Measurements from ENCODE around the gene AKAP9. TPM values are rescaled to one million over a fixed set of nuclear protein-coding genes. Genes with fewer than 3 reads are reported as not detected.
"Not testable (repeated sequence)": the region's sequence is repeated elsewhere in the genome, so short reads cannot be mapped to it uniquely, and the experiment has no call there.

Gene AKAP9
- polyA plus RNA-seq, 4 donors: 74.0 to 93.3 (median 80.9) TPM

DNA sequence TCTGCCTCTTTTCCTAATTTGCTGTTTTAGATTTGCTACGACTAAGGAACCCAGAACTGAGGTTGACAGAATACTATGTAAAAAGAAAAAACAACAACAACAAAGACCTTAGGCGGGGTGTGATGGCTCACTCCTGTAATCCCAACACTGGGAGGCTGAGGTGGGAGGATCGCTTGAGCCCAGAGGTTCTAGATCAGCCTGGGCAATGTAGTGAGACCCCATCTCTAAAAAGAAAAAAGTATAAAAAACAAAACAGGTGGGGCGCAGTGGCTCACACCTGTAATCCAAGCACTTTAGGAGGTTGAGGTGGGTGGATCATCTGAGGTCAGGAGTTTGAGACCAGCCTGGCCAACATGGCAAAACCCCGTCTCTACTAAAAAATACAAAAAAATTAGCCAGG, 4.3 kb downstream of the AKAP9 start:
- not testable (repeated sequence) for DNase-seq (ENCODE audit: low read depth in 4 of 4, low spot score in 3 of 4)

GRCh38 chr7:91945476-91945875, 4.8 kb downstream of the AKAP9 start:
- no peak for DNase-seq (ENCODE audit: low read depth in 4 of 4, low spot score in 3 of 4)

DNA sequence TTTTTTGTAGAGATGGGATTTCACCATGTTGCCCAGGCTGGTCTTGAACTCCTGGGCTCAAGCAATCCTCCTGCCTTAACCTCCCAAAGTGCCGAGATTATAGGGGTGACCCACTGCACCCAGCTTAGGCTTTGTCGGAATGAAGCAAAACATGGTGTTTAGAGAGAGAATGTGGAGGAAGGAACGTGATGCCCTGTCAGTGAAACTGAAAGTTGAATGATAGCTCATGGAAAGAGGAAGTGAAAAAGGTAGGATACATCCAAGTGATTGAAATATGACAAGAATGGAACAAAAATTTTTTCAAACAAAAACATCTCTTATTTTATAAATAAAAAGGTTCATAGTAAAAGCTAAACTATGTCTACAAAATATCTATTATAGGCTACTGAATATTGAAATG, 5.9 kb downstream of the AKAP9 start:
- DNase-seq (ENCODE audit: low read depth in 4 of 4, low spot score in 3 of 4): no peak

DNA sequence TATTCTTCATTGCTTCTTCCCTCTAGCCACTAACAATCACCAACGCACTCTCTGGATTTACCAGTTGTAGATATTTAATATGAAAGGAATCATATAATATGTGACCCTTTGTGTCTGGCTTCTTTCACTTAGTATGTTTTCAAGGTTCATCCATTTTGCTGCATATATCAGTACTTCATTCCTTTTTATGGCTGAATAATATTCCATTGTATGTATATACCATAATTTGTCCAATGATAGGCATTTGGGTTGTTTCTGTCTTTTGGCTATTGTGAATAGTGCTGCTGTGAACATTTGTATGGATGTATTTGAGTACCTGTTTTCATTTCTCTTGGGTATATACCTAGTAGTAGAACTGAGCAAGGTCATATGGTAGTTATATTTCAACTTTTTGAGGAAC, 7.3 kb downstream of the AKAP9 start:
- no peak for DNase-seq (ENCODE audit: low read depth in 4 of 4, low spot score in 3 of 4)

GRCh38 chr7:91949221-91950009, 8.8 kb downstream of the AKAP9 start:
- DNase-seq (ENCODE audit: low read depth in 4 of 4, low spot score in 3 of 4): no peak

DNA sequence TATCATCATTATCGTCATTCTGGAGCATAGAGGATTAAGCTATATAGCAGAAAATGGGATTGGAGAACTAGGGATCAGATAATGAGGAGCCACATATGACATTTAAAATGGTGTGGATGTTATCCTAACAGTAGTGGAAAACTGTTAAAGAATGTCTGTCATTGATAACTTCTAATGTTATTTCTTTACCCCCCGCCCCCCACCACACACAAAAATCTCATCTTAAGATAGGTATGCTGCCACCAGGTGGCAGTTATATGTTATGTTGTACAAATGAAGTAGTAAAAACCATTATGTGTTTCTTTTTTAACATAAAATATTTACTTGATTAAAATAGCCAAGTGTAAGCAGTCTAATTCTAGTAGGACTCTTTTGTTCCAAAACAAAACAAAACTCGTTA, 13.0 kb downstream of the AKAP9 start:
- no peak for DNase-seq (ENCODE audit: low read depth in 4 of 4, low spot score in 3 of 4)

DNA sequence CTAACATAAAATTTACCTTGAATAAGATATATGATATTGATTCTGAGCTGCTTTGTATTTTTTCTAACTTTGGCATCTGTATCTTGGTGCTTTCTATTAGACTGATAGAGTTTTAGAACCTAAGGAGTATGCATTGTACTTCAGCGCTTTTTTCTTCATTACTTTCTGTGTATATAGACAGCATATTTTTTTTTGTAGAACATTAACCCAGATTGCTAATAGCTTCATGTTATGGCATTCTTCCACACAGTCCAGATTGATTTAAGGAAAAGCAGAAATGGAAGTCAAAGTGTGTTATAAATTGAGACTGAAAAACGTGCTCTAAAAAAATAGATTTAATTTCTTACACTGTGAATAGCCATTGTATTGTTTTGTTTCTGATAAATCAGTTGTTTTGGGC, 15.8 kb downstream of the AKAP9 start:
- DNase-seq (ENCODE audit: low read depth in 4 of 4, low spot score in 3 of 4): not testable (repeated sequence)

- no peak for DNase-seq (ENCODE audit: low read depth in 4 of 4, low spot score in 3 of 4)
Measured at GRCh38 chr7:91957232-91957631, 16.6 kb downstream of the AKAP9 start.

DNA sequence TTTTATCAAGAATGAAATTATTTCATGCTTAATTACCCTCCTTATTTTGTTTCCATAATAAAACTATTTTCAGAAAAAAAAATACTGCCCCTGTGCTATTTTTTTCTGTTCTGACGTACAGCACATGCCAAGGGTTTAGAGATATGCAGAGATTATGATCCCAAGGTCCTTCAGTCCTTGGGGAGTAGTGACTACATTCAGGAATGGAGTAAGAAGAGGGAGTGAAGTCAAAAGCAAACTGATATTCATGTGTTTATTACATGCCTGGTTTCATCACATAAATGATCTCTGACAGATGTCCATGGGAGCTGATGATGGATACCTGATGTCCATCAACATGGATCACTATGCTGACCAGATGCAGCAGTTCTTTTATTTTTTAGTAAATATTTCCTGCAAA, 17.2 kb downstream of the AKAP9 start:
- no peak for DNase-seq (ENCODE audit: low read depth in 4 of 4, low spot score in 3 of 4)

GRCh38 chr7:91959023-91959422, 18.4 kb downstream of the AKAP9 start:
- DNase-seq (ENCODE audit: low read depth in 4 of 4, low spot score in 3 of 4): no peak

- no peak for DNase-seq (ENCODE audit: low read depth in 4 of 4, low spot score in 3 of 4)
Measured at GRCh38 chr7:91961816-91962215, 21.2 kb downstream of the AKAP9 start.

DNA sequence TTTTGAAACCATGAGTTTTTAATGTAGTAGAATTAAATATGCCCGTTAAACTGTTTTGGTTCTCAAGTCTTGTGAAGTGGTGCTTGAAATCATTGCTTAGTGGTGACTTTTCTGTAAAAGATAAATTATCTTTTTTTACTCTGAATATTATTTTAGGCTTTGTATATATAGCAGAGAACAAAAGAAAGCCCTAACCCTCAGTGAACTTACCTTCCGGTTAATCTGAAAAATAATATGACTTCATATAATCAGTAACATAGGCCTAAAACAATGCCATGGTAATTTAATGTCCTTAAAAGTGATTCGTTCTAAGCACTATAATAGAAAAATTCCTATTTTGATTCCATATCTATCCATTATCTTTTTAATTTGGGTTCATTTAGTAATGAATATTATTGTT, 21.8 kb downstream of the AKAP9 start:
- DNase-seq (ENCODE audit: low read depth in 4 of 4, low spot score in 3 of 4): no peak

DNA sequence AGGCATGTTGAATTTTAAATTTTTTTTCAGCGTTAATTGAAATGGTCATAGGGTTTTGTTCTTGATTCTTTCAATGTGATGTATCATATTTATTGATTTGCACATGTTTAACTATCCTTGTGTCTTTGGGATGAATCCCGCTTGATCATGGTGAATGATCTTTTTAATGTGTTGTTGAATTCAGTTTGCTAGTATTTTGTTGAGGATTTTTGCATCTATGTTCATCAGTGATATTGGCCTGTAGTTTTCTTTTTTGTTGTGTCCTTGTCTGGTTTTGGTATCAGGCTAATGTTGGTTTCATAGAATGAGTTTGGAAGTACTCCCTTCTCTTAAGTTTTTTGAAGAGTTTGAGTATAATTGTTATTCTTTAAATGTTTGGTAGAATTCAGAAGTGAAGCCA, 26.9 kb downstream of the AKAP9 start:
- not testable (repeated sequence) for DNase-seq (ENCODE audit: low read depth in 4 of 4, low spot score in 3 of 4)

GRCh38 chr7:91973639-91974038, 33.0 kb downstream of the AKAP9 start:
- no peak for DNase-seq (ENCODE audit: low read depth in 4 of 4, low spot score in 3 of 4)

GRCh38 chr7:91974066-91974465, 33.4 kb downstream of the AKAP9 start:
- DNase-seq (ENCODE audit: low read depth in 4 of 4, low spot score in 3 of 4): no peak

DNA sequence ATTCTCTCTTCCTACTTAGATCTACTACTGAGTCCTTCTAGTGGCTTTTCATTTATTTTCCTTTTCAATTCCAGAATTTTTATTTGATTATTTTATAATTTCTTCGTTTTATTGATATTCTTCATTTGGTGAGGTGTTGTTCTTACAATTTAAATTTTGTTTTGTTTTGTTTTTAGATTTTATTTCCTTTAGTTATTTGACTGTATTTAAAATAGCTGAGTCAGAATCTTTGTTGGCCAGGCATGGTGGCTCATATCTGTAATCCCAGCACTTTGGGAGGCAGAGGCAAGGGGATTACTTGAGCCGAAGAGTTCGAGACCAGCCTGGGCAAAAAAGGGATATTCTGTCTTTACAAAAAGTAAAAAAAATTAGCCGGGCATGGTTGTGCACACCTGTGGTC, 36.1 kb downstream of the AKAP9 start:
- no peak for DNase-seq (ENCODE audit: low read depth in 4 of 4, low spot score in 3 of 4)

- DNase-seq (ENCODE audit: low read depth in 4 of 4, low spot score in 3 of 4): no peak
Measured at GRCh38 chr7:91979590-91979989, 38.9 kb downstream of the AKAP9 start.

DNA sequence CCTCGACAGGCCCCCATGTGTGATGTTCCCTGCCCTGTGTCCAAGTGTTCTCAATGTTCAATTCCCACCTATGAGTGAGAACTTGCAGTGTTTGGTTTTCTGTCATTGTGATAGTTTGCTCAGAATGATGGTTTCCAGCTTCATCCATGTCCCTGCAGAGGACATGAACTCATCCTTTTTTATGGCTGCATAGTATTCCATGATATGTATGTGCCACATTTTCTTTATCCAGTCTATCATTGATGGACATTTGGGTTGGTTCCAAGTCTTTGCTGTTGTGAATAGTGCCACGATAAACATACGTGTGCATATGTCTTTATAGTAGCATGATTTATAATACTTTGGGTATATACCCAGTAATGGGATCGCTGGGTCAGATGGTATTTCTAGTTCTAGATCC, 41.7 kb downstream of the AKAP9 start:
- not testable (repeated sequence) for DNase-seq (ENCODE audit: low read depth in 4 of 4, low spot score in 3 of 4)

DNA sequence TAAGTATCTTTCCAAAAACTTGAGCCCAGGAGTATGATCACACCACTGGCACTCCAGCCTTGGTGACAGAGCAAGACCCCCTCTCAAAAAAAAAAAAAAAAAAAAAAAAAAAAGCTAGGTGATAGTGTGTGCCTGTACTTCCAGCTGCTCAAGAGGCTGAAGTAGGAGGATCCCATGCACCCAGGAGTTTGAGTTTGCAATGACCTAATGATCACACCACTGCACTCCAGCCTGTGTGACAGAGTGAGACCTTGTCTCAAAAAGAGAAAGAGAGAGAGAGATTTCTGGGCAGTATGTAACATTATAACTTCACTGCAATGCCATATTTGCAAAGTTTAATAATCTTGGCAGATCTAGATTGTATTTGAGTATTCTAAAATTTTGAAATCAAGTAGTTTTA, 47.6 kb downstream of the AKAP9 start:
- no peak for DNase-seq (ENCODE audit: low read depth in 4 of 4, low spot score in 3 of 4)

DNA sequence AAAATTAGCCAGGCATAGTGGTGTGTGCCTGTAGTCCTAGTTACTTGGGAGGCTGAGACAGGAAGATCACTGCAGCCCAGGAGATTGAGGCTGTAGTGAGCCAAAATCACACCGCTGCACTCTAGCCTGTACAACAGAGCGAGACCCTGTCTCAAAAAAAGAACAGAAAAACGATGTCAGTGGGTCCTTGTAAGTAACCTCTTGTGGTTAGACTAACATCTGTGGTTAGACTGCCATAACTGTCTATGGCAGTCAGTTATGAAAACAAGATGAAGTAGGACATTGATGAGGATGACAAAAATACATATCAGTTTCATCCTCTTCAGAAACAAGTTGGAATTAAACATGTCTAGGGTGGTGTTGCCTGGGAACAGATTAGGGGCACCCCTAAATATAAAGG, 53.3 kb downstream of the AKAP9 start:
- no peak for DNase-seq (ENCODE audit: low read depth in 4 of 4, low spot score in 3 of 4)

- DNase-seq (ENCODE audit: low read depth in 4 of 4, low spot score in 3 of 4): no peak
Measured at GRCh38 chr7:91995391-91996105, 54.9 kb downstream of the AKAP9 start.
